Esophagus squamous epithelium (tissue), 4 donors: ENCODE results near the gene DOK1.

ENCODE experiments used
- CTCF ChIP-seq, 6 experiments: fragments of 450-650 bp in 4 of 6; fragments of 200-600 bp in 2 of 6; sonication (generic) in 2 of 6; IDR thresholded peaks; one replicate each; pipeline ENCODE4 v1.5.1; 2016 to 2019; ENCODE audit warnings: antibody characterized with exemption in 6 of 6, mild to moderate bottlenecking in 4 of 6, moderate library complexity in 4 of 6
- POLR2A ChIP-seq, 4 donors: fragments of 450-650 bp; IDR thresholded peaks; one replicate each; pipeline ENCODE4 v1.6.1; 2017; ENCODE audit warnings: antibody characterized with exemption in 4 of 4, mild to moderate bottlenecking in 4 of 4, moderate library complexity in 3 of 4

- TF ChIP-seq CTCF (IDR thresholded peaks at IDR 0.05) (no peak), POLR2A (IDR thresholded peaks at IDR 0.05) (no peak)
Observed at GRCh38 chr2:74576863-74577229, 22.3 kb downstream of the DOK1 start.
